ENCODE results near the gene TOR1AIP2. TPM values are rescaled to one million over a fixed set of nuclear protein-coding genes. Genes with fewer than 3 reads are reported as not detected.

Gene TOR1AIP2
- total RNA-seq, 2 experiments from 2014 or later = 31.0 to 49.9 TPM

DNA sequence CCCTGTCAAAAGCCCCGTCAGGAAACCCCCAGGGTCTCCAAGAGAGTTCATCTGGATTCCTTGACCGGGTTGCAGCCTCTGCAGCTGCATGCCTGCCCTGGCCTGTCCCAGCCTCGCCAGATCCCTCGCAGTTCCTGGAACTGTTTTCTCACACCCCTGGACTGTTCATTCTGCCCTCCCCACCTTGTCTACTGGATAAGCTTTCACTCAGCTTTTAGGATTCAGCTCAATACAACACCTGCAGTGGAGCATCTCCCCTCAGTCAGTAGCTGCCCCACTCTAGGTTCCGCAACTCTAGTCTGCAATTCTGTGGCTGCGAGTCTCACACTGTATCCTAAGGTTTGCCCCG, 67.3 kb downstream of the TOR1AIP2 start:
- Histone ChIP-seq H3K27ac (ENCODE audit: low read depth, low read length, poor library complexity, severe bottlenecking) (no peak overlapping the region), H3K9me3 (ENCODE audit: low read length) (no peaks in the 10 kb centered on the region), H3K36me3 (ENCODE audit: insufficient read depth, low read length) (no peaks in the 10 kb centered on the region), H3K9me2 (ENCODE audit: insufficient read depth, low read length) (no peaks in the 10 kb centered on the region), H4K20me1 (ENCODE audit: insufficient read depth, low read length) (no peaks in the 10 kb centered on the region), H3K79me2 (ENCODE audit: insufficient read depth, low read depth, low read length) (no peaks in the 10 kb centered on the region), H3K4me1 (ENCODE audit: insufficient read depth, low read length, poor library complexity, severe bottlenecking) (peaks cover 9% of the 10 kb centered on the region), H2AFZ (ENCODE audit: low read length) (no peak overlapping the region), H3K4me2 (ENCODE audit: low read length) (no peak overlapping the region), H3K4me3 (ENCODE audit: low read depth, low read length, poor library complexity, severe bottlenecking) (no peak overlapping the region)
- no TSS peak for BruUV-seq (replicated peaks)
- DNase-seq (ENCODE audit: low spot score) = no peak
- CTCF ChIA-PET (ENCODE audit: unreplicated experiment) = interaction anchor here (0.6 to 1.6 kb wide), 11 partner anchors 14 to 412 kb away, joined by 3 to 6 read pairs (median 3); no protein-coding TSS in a partner anchor
- intact Hi-C loops (cut with micrococcal nuclease; ENCODE audit: unreplicated experiment) = loop anchor here (5.0 kb wide), 1 partner anchor 367 kb away; no protein-coding TSS in a partner anchor
- POLR2A ChIA-PET = interaction anchor here (0.6 to 1.5 kb wide), 6 partner anchors 12 to 1232 kb away, joined by 3 to 4 read pairs (median 4); no protein-coding TSS in a partner anchor
- TF ChIP-seq, protein P1, sequence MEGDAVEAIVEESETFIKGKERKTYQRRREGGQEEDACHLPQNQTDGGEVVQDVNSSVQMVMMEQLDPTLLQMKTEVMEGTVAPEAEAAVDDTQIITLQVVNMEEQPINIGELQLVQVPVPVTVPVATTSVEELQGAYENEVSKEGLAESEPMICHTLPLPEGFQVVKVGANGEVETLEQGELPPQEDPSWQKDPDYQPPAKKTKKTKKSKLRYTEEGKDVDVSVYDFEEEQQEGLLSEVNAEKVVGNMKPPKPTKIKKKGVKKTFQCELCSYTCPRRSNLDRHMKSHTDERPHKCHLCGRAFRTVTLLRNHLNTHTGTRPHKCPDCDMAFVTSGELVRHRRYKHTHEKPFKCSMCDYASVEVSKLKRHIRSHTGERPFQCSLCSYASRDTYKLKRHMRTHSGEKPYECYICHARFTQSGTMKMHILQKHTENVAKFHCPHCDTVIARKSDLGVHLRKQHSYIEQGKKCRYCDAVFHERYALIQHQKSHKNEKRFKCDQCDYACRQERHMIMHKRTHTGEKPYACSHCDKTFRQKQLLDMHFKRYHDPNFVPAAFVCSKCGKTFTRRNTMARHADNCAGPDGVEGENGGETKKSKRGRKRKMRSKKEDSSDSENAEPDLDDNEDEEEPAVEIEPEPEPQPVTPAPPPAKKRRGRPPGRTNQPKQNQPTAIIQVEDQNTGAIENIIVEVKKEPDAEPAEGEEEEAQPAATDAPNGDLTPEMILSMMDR (conservative IDR thresholded peaks at IDR 0.05; ENCODE audit: low read length) = no peak
- TF ChIP-seq EZH2phosphoT487 (IDR thresholded peaks at IDR 0.05; ENCODE audit: borderline replicate concordance, low read depth, low read length) = no peak

DNA sequence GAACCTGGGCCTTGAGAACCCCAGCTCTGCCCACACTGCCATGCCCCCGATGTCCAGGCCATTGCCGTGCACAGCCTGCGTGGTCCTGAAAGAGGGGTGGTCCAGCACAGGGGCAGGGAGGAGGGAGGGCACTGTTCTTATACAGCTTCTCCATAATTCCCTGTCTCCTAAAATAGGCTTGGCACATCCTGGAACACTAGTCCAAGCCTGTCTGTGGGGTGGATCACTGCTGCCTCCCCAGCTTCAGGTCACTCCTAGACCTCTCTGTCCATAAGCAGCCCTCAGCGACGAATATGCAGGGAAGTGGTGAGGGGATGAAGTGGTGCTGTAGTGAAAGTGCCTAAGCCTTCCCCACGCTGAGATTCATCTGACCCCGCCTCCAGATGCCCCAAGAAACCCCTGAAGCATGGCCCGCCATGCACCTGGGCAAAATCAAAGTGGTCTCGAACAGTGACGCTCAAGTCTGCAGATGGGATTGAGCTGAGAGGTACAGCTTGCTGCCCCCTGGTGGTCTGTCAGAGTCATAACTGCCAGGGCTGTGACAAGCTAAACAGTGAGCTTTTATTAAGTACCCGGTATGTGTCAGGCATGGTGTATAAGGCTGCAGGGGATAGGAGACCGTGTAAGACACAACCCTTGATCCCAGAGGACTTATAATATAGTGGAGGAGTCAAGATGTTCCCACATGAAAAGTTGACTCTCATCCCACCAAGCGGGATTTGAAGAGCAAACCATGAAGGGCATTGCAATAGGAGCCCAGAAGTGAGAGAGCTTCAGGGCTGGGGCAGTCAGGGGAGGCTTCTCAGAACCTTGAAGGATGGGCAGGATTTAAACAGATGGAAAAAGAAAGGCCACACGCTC, 67.9 kb downstream of the TOR1AIP2 start:
- Histone ChIP-seq H3K4me1 (ENCODE audit: insufficient read depth, low read length, poor library complexity, severe bottlenecking) (peaks cover 4% of the 10 kb centered on the region), H3K9me3 (ENCODE audit: low read length) (no peaks in the 10 kb centered on the region), H3K4me2 (ENCODE audit: low read length) (no peak overlapping the region), H3K36me3 (ENCODE audit: insufficient read depth, low read length) (no peaks in the 10 kb centered on the region), H4K20me1 (ENCODE audit: insufficient read depth, low read length) (no peaks in the 10 kb centered on the region), H3K9me2 (ENCODE audit: insufficient read depth, low read length) (no peaks in the 10 kb centered on the region), H3K79me2 (ENCODE audit: insufficient read depth, low read depth, low read length) (no peaks in the 10 kb centered on the region), H2AFZ (ENCODE audit: low read length) (no peak overlapping the region), H3K4me3 (ENCODE audit: low read depth, low read length, poor library complexity, severe bottlenecking) (no peak overlapping the region), H3K27ac (ENCODE audit: low read depth, low read length, poor library complexity, severe bottlenecking) (no peak overlapping the region)
- intact Hi-C loops (cut with micrococcal nuclease; ENCODE audit: unreplicated experiment) = loop anchor here (1.0 to 5.0 kb wide), 2 partner anchors 103 to 368 kb away; no protein-coding TSS in a partner anchor
- no TSS peak for BruUV-seq (replicated peaks)
- POLR2A ChIA-PET = interaction anchor here (0.6 to 1.5 kb wide), 6 partner anchors 13 to 1231 kb away, joined by 3 to 4 read pairs (median 4); no protein-coding TSS in a partner anchor
- TF ChIP-seq EZH2phosphoT487 (IDR thresholded peaks at IDR 0.05; ENCODE audit: borderline replicate concordance, low read depth, low read length) = no peak
- TF ChIP-seq, protein P1 (conservative IDR thresholded peaks at IDR 0.05; ENCODE audit: low read length) = peak; percentile 94
- peak; percentile 81 for DNase-seq (ENCODE audit: low spot score)
- CTCF ChIA-PET (ENCODE audit: unreplicated experiment) = interaction anchor here (0.6 to 1.6 kb wide), 11 partner anchors 13 to 411 kb away, joined by 3 to 6 read pairs (median 3); no protein-coding TSS in a partner anchor

DNA sequence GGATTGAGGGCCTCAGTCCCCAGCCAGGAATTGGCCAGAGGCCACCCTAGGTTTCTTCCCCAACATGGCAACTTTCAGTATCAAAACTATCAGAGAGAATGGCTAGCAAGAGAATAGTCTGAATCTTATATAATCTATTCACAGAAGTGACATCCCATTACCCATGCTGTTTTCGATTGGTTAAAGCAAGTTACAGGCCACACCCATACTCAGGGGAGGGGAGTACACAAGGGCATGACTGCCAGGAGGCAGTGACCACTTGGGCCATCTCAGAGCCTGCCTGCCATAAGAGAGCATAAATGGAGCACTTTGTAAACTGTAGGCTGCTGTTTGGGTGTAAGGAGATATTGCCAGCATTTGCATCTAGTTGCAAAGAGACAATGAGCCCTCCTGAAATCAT, 69.1 kb downstream of the TOR1AIP2 start:
- no peak for DNase-seq (ENCODE audit: low spot score)
- Histone ChIP-seq H3K36me3 (ENCODE audit: insufficient read depth, low read length) (no peaks in the 10 kb centered on the region), H3K27ac (ENCODE audit: low read depth, low read length, poor library complexity, severe bottlenecking) (no peak overlapping the region), H3K79me2 (ENCODE audit: insufficient read depth, low read depth, low read length) (no peaks in the 10 kb centered on the region), H3K9me2 (ENCODE audit: insufficient read depth, low read length) (no peaks in the 10 kb centered on the region), H3K4me1 (ENCODE audit: insufficient read depth, low read length, poor library complexity, severe bottlenecking) (no peaks in the 10 kb centered on the region), H3K4me3 (ENCODE audit: low read depth, low read length, poor library complexity, severe bottlenecking) (no peak overlapping the region), H3K4me2 (ENCODE audit: low read length) (no peak overlapping the region), H2AFZ (ENCODE audit: low read length) (no peak overlapping the region), H3K9me3 (ENCODE audit: low read length) (no peaks in the 10 kb centered on the region), H4K20me1 (ENCODE audit: insufficient read depth, low read length) (no peaks in the 10 kb centered on the region)
- TF ChIP-seq, protein P1 (conservative IDR thresholded peaks at IDR 0.05; ENCODE audit: low read length) = no peak
- TF ChIP-seq EZH2phosphoT487 (IDR thresholded peaks at IDR 0.05; ENCODE audit: borderline replicate concordance, low read depth, low read length) = no peak
- intact Hi-C loops (cut with micrococcal nuclease; ENCODE audit: unreplicated experiment) = no loop called here
- no TSS peak for BruUV-seq (replicated peaks)
- ChIA-PET POLR2A (no interaction called here), CTCF (ENCODE audit: unreplicated experiment) (no interaction called here)
